Endometrial microvascular endothelial cells (primary cell): ENCODE data around the gene OTOP2. TPM values are rescaled to one million over a fixed set of nuclear protein-coding genes. Genes with fewer than 3 reads are reported as not detected.
"Not testable (repeated sequence)": the region's sequence is repeated elsewhere in the genome, so short reads cannot be mapped to it uniquely, and the experiment has no call there.

Experiments
- in situ Hi-C: cut with HindIII; loops from 2 replicates; pipeline ENCODE4 v1.10.0; 2017; ENCODE audit warnings: low sequenced_read_pairs, low pct_unique_long_range_greater_than_20kb; ENCODE audit errors: inconsistent ontology term
- total RNA-seq: library from RNA; depleted of rRNA; stranded (reverse); fragments of >200 nt; gene quantifications from one replicate; pipeline ENCODE4 v1.2.3, GENCODE V29; 2015; ENCODE audit errors: inconsistent ontology term

The OTOP2 gene
- total RNA-seq, 1 donor from 2014 or later: not detected

- in situ Hi-C loops: no loop called here
Measured at GRCh38 chr17:74962622-74963394, 38.7 kb downstream of the OTOP2 start.

GRCh38 chr17:74963656-74964055, 39.6 kb downstream of the OTOP2 start:
- in situ Hi-C loops: no loop called here

DNA sequence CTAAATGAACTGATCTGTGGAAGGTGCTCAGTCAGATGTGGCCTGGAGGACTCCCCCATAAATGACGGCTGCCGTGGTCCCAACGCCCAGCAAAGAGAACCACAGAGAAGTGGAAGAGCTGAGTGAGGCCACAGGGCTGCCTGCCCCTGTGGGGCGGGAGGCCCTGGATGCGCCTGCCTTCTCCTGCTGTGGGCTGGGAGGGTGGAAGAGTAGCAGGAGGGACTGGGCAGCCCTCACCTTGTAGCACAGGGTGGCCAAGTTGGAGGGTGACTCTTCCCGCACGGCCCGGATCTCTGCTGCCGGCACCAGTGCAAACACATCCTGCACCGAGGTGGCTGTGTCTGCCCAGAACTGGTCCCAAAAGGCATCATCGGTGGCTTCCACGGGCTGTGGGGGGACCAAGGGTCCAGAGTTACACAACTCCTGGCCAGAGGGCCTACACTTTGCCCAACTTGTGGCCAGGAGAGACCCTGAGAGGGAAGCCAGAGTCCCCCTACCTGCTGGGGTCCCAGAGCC, 40.2 kb downstream of the OTOP2 start:
- in situ Hi-C loops: no loop called here

DNA sequence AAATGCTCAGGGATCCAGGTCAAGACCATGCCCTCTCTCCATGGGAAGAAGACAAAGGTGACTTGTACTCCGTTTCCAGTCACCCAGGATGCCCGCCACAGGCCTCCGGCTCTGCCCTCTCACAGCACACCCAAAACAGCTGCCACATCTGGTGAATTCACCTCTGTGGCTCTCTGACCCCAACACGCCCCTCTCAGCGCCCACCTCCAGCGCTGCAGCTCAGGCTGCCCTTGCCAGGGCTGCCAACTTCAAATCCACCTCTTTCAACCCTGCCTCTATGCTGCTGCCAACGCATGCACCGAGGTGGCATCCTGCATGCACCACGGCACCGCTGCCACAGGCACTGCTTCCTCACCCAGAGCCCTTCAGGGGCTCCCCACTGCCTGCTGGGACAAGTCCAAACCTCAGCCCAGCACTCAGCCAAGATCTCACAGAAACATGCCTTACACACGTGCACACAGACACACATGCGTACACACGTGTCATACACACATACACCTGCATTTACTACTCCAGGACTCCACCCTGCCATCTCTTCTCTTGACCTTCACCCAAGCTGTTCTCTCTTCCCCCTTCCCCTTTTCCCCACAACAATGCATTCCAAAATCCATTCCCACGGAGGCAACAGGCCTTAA, 41.0 kb downstream of the OTOP2 start:
- in situ Hi-C loops: no loop called here

DNA sequence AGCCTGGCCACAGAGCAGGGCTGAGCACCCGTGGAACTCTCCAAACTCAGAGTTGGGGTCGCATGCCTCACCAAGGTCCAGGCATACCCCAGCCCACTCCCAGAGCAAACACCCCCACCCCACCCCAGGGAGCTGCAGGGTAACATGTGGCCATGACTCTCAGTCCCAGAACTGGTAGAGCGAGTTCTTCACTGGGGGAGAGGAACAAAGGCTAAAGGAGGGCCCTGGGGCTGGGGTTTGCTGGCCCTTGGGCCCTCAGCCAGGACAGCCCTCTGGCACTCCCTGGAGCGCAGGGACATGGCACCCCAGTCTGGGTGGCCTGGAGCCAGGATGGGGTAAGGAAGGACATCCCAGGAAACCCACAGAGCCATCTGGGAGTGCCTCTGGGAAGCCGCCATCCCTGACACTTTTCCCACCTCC, 44.3 kb downstream of the OTOP2 start:
- in situ Hi-C loops: no loop called here

DNA sequence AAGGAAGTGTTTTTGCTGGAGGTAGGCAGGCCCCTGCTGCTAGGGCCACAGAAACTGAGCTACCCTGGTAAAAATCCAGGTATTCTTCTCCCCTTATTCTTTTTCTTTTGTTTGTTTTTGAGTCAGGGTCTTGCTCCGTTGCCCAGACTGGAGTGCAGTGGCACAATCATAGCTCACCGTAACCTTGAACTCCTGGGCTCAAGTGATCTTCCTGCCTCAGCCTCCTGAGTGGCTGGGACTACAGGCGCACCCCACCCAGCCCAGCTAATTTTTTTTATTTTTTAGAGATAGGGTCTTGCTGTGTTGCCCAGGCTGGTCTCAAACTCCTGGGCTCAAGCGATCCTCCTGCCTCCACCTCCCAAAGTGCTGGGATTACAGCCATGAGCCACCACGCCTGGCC, 45.4 kb downstream of the OTOP2 start:
- in situ Hi-C loops: not testable (repeated sequence)

DNA sequence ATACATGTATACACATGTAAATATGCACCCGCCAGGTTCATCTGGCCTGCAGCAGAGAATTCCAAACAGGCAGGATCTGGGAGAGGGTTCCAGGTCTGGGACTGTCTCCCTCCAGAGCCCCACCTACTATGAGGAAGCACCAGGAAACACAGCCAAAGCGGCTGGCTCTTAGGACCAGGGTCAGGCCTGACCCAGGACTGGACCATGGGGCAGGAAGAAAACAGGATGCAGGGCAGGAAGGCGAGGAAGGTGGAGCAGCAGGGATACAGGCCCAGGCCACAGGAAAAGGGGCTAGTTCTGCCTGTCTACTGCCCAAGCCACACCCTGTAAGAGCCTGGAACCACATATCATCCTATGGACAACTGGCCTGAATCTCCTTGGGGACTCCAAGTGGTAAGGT, 46.3 kb downstream of the OTOP2 start:
- in situ Hi-C loops: no loop called here

DNA sequence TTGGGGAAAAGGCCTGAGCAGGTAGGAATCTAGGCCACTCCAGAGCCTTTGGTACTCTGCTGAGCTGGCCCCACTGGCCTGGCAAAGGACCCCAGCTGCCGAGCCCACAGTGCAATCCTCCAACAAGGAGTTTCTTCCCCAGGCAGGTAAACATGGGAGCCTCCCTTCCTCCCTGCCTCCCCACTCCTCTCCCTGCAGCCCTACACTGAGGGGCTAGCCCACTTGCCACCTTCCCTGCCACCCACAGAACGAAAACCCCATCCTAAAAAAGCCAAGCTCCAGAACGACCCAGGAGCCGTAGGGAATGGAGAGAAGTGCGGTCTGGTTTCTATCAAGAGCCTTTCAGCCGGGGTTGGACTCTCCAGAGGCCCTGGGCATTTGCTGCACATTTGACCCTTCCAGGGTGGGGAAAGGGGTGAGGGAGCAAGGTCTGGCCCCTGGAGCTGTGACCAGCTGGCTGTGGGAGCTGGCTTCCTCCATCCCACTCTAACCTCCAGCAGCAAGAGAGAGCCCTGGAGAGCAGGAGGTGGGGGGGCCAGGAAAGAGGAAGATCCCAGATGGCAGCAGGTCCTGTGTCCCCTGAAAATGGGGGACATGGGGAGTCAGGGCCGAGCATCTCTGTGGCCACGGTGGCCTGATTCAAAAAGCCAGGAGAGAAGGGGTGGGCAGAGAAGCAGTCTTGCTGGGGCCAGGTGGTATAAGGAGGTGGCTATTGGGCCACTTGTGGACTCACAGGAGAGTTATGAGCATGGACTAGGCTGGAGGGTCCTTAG, 47.2 kb downstream of the OTOP2 start:
- in situ Hi-C loops: no loop called here

DNA sequence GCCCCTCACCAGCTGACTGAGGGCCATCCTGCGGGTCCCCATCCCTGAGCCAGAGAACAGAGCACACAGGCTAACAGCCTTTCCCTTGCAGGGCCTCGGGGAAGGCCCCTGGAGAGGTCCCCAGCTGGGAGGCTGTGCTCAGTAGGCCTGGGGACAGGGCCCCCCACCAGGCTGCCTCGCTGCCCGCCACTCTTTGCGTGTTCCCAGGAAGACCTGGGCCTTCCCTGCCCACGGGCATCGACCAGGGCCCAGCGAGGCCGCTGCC, 47.7 kb downstream of the OTOP2 start:
- in situ Hi-C loops: no loop called here

DNA sequence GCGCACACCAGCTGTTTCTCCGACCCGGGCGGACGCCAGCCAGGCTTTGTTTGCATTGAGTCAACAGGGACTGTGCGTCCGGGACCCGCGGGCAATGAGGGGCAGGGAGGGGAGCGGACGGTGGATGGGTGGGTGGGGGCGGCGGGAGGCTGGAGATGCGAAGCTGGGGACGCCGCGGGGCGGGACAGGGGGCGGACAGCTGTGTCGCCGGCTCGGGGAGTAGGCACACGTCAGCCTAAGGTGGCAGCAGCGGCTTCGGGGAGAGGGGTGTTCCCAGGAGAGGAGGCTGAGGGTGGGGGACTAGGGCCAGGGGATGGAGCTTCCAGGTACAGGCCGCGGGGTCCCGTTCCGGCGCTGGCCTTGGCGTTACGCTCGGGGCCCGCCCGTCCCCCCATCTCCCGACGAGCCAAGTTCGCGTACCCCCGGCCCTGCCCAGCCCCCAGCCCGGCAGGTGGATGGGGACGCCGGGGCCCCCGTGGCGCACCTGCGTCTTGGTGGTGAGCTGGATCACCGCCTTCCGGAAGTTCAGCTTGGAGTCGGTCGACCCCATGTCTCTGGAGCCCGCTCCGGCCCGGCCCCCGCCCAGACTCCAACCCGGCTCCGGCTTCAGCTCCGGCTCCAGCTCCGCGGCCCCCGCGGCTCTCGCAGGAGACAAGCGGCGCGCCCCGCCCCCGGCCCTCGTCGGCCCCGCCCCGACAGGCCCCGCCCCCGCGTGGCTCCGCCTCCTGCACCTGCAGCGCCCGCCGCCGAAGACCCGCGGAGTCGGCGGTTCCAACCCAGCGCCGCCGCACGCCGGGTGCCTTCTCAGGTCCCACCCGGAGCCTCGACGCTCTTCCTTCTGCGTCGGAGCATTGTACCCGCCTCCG, 48.3 kb downstream of the OTOP2 start, which contains the start of gene HID1:
TSS of gene HID1 (minus strand) at position 653 of the 866 bp plus-strand sequence. CDS start at position 550, 103 bp downstream.
- in situ Hi-C loops: no loop called here

- in situ Hi-C loops: no loop called here
Measured at GRCh38 chr17:74972973-74973328, 48.9 kb downstream of the OTOP2 start.

GRCh38 chr17:74975943-74976342, 51.9 kb downstream of the OTOP2 start:
- in situ Hi-C loops: no loop called here

- in situ Hi-C loops: no loop called here
Measured at GRCh38 chr17:74977802-74978201, 53.7 kb downstream of the OTOP2 start.

GRCh38 chr17:74978240-74978639, 54.2 kb downstream of the OTOP2 start:
- in situ Hi-C loops: no loop called here

DNA sequence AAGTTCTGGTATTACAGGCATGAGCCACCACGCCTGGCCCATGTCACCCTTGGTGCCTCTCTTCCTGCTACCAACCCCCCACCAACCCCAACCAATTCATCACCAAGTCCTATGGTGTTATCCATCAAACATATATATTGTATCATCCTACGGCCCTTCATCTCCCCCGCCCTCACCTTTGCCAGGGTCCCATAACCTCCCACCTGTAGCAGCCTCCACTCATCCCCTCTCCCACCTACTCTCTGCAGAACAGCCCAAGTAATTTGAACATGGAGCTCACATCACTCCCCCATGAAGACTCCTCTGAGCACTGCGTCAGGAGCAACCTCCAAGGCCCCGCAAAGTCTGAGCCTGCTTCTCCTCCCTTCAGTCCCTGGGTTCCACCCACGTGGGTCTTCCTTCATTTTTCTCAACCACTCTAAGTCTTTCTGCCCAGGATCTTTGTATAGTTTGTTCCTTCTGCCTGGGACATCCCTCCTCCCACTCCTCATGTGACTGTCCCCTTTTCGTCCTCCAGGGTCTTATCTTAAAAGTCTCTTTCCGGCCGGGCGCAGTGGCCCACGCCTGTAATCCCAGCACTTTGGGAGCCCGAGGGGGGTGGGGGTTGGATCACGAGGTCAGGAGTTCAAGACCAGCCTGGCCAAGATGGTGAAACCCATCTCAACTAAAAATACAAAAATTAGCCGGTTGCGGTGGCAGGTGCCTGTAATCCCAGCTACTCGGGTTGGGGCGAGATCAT, 55.5 kb downstream of the OTOP2 start:
- in situ Hi-C loops: no loop called here

- in situ Hi-C loops: no loop called here
Measured at GRCh38 chr17:74981318-74981978, 57.4 kb downstream of the OTOP2 start.

- in situ Hi-C loops: no loop called here
Measured at GRCh38 chr17:74981979-74982662, 58.0 kb downstream of the OTOP2 start.
